ENCODE data around the gene CEP112.

The CEP112 gene

GRCh38 chr17:65664696-65665095 is 527.2 kb downstream of the CEP112 start:
- H3K4me3 ChIP-seq (IDR thresholded peaks at IDR 0.05; ENCODE audit: insufficient read depth, low read depth, low read length), result no peak overlapping the region
- H3K79me2 ChIP-seq (ENCODE audit: insufficient read depth, low read depth), result no peaks in the 10 kb centered on the region
- no peak overlapping the region for H3K9ac ChIP-seq
- no peak overlapping the region for H2AFZ ChIP-seq (ENCODE audit: low read depth)
- H3K27me3 ChIP-seq (ENCODE audit: insufficient read depth, low read depth), result no peaks in the 10 kb centered on the region
- no peaks in the 10 kb centered on the region for H4K20me1 ChIP-seq (ENCODE audit: insufficient read depth)
- H3K4me1 ChIP-seq (ENCODE audit: low read depth, poor library complexity, severe bottlenecking), result no peaks in the 10 kb centered on the region
- no peak overlapping the region for H3K4me2 ChIP-seq
- H3K36me3 ChIP-seq (ENCODE audit: insufficient read depth), result no peaks in the 10 kb centered on the region
- TF ChIP-seq, protein P1, sequence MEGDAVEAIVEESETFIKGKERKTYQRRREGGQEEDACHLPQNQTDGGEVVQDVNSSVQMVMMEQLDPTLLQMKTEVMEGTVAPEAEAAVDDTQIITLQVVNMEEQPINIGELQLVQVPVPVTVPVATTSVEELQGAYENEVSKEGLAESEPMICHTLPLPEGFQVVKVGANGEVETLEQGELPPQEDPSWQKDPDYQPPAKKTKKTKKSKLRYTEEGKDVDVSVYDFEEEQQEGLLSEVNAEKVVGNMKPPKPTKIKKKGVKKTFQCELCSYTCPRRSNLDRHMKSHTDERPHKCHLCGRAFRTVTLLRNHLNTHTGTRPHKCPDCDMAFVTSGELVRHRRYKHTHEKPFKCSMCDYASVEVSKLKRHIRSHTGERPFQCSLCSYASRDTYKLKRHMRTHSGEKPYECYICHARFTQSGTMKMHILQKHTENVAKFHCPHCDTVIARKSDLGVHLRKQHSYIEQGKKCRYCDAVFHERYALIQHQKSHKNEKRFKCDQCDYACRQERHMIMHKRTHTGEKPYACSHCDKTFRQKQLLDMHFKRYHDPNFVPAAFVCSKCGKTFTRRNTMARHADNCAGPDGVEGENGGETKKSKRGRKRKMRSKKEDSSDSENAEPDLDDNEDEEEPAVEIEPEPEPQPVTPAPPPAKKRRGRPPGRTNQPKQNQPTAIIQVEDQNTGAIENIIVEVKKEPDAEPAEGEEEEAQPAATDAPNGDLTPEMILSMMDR (conservative IDR thresholded peaks at IDR 0.05; ENCODE audit: low read depth, low read length), result no peak
- no peak overlapping the region for H3K27ac ChIP-seq

DNA sequence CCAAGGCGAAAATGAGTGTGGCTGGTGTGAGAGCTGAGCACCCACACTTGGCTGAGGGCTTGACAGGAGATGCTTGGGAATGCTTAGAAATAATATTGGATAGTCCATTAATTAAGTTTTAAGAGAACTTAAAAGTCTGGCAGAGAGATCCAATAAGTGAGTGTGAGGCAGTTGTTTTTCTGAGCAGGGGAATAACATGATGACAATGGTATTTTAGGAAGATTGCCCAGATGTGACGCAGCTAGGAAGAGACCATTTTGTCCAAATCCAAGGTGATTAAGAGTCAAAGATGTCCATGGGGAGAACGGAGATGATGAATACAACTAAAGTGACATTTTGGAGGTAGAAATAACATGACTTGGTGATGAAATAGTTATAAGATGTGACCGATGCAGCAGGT is 527.7 kb downstream of the CEP112 start:
- H3K4me1 ChIP-seq (ENCODE audit: low read depth, poor library complexity, severe bottlenecking), result no peaks in the 10 kb centered on the region
- H3K4me2 ChIP-seq, result no peak overlapping the region
- no peak overlapping the region for H2AFZ ChIP-seq (ENCODE audit: low read depth)
- H3K27me3 ChIP-seq (ENCODE audit: insufficient read depth, low read depth), result no peaks in the 10 kb centered on the region
- H3K27ac ChIP-seq, result no peak overlapping the region
- no peaks in the 10 kb centered on the region for H3K79me2 ChIP-seq (ENCODE audit: insufficient read depth, low read depth)
- TF ChIP-seq, protein P1 (conservative IDR thresholded peaks at IDR 0.05; ENCODE audit: low read depth, low read length), result no peak
- no peak overlapping the region for H3K4me3 ChIP-seq (IDR thresholded peaks at IDR 0.05; ENCODE audit: insufficient read depth, low read depth, low read length)
- H3K9ac ChIP-seq, result no peak overlapping the region
- no peaks in the 10 kb centered on the region for H3K36me3 ChIP-seq (ENCODE audit: insufficient read depth)
- no peaks in the 10 kb centered on the region for H4K20me1 ChIP-seq (ENCODE audit: insufficient read depth)

DNA sequence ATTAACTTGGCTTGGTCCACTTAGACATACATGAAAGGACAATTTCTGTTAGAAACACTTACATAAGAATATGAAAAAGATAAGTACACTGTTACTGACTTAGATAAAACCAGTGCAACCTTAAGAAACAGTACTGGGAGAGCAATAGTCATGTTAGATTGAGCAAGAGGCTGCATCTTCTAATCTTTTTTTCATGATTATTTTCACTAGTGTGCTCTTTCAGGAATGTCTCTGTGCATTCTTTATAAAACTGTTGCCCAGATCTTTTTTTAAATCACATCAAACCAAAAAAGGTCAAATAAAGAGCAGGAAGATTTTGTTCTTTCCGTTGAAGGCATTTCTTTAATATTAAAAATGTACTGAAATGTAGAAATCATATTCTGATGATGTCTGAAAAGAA is 529.7 kb downstream of the CEP112 start:
- H3K79me2 ChIP-seq (ENCODE audit: insufficient read depth, low read depth), result no peaks in the 10 kb centered on the region
- no peaks in the 10 kb centered on the region for H3K27me3 ChIP-seq (ENCODE audit: insufficient read depth, low read depth)
- H3K4me3 ChIP-seq (IDR thresholded peaks at IDR 0.05; ENCODE audit: insufficient read depth, low read depth, low read length), result no peak overlapping the region
- no peaks in the 10 kb centered on the region for H3K36me3 ChIP-seq (ENCODE audit: insufficient read depth)
- no peak overlapping the region for H3K27ac ChIP-seq
- H3K4me1 ChIP-seq (ENCODE audit: low read depth, poor library complexity, severe bottlenecking), result no peaks in the 10 kb centered on the region
- TF ChIP-seq, protein P1 (conservative IDR thresholded peaks at IDR 0.05; ENCODE audit: low read depth, low read length), result no peak
- H2AFZ ChIP-seq (ENCODE audit: low read depth), result no peak overlapping the region
- no peak overlapping the region for H3K4me2 ChIP-seq
- H4K20me1 ChIP-seq (ENCODE audit: insufficient read depth), result no peaks in the 10 kb centered on the region
- no peak overlapping the region for H3K9ac ChIP-seq

DNA sequence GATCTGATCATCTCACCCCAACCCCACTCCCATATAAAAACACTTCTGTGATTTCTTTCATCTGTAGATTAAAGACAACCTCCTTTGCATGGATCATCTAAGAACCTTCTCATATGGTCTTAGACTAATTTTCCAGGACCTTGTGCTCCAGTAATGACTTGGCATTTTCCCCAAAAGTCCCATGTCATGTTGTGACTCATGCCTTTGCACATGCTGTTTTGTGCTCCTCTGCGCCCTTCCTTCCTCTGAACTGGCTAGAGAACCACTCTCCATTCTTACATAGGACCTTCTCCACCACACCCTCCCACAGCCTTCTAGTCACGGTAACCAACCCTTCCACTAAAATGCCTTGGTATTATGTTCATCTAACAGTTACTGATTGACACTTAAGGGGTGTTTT is 531.0 kb downstream of the CEP112 start:
- H3K27ac ChIP-seq, result no peak overlapping the region
- H3K4me3 ChIP-seq (IDR thresholded peaks at IDR 0.05; ENCODE audit: insufficient read depth, low read depth, low read length), result no peak overlapping the region
- H3K4me2 ChIP-seq, result no peak overlapping the region
- no peaks in the 10 kb centered on the region for H3K27me3 ChIP-seq (ENCODE audit: insufficient read depth, low read depth)
- H3K79me2 ChIP-seq (ENCODE audit: insufficient read depth, low read depth), result no peaks in the 10 kb centered on the region
- TF ChIP-seq, protein P1 (conservative IDR thresholded peaks at IDR 0.05; ENCODE audit: low read depth, low read length), result no peak
- H3K36me3 ChIP-seq (ENCODE audit: insufficient read depth), result no peaks in the 10 kb centered on the region
- no peaks in the 10 kb centered on the region for H4K20me1 ChIP-seq (ENCODE audit: insufficient read depth)
- no peak overlapping the region for H3K9ac ChIP-seq
- no peaks in the 10 kb centered on the region for H3K4me1 ChIP-seq (ENCODE audit: low read depth, poor library complexity, severe bottlenecking)
- no peak overlapping the region for H2AFZ ChIP-seq (ENCODE audit: low read depth)
